A673 (cell line): Measurements from ENCODE around the gene CNPY3. TPM values are rescaled to one million over a fixed set of nuclear protein-coding genes. Genes with fewer than 3 reads are reported as not detected.
"Not testable (repeated sequence)": the region's sequence is repeated elsewhere in the genome, so short reads cannot be mapped to it uniquely, and the experiment has no call there.

ENCODE experiments used
- BruUV-seq: library from RNA; stranded (reverse); fragments of 400-500 nt; replicated peaks from 2 replicates; lab custom pipeline; 2021; lab: Mats Ljungman, UMichigan
- CTCF ChIA-PET: fragments of 300-600 bp; sonication (Branson Sonifier 250); formaldehyde crosslinking; loops from one replicate; lab custom pipeline; 2022; ENCODE audit warnings: antibody characterized with exemption; lab: Charles Lee
- POLR2A ChIA-PET: fragments of 300-600 bp; sonication (Branson Sonifier 250); formaldehyde crosslinking; loops from one replicate; lab custom pipeline; 2022; ENCODE audit warnings: antibody characterized with exemption; ENCODE audit not compliant: low non-redundant PET; lab: Charles Lee
- DNase-seq: peaks from one replicate; pipeline ENCODE4 v3.0.0-alpha.2; 2015; ENCODE audit warnings: low spot score
- H3K27ac ChIP-seq: fragments of 200-600 bp; sonication (generic); 2 replicates; pipeline ENCODE4 v1.5.1; 2016; ENCODE audit warnings: mixed run types, low read depth, mild to moderate bottlenecking, mixed read lengths, antibody characterized with exemption, low read length; ENCODE audit not compliant: poor library complexity, severe bottlenecking
- H3K27me3 ChIP-seq: fragments of 200-600 bp; sonication (generic); replicated peaks from 2 replicates; pipeline ENCODE4 v1.6.1; 2017; ENCODE audit warnings: mixed run types, low read depth, mild to moderate bottlenecking, mixed read lengths, antibody characterized with exemption, low read length; ENCODE audit not compliant: insufficient read depth, poor library complexity
- H3K36me3 ChIP-seq: fragments of 200-600 bp; sonication (generic); 2 replicates; pipeline ENCODE4 v1.6.1; 2016; ENCODE audit warnings: mixed run types, mild to moderate bottlenecking, mixed read lengths, antibody characterized with exemption, low read length; ENCODE audit not compliant: insufficient read depth, poor library complexity, severe bottlenecking
- H3K4me1 ChIP-seq: fragments of 200-600 bp; sonication (generic); 2 replicates; pipeline ENCODE4 v1.6.1; 2017; ENCODE audit warnings: mixed run types, mild to moderate bottlenecking, mixed read lengths, antibody characterized with exemption, low read length; ENCODE audit not compliant: insufficient read depth, poor library complexity, severe bottlenecking
- H3K4me3 ChIP-seq: fragments of 200-600 bp; sonication (generic); 2 replicates; pipeline ENCODE4 v1.5.1; 2016; ENCODE audit warnings: low read depth, mixed run types, mild to moderate bottlenecking, mixed read lengths, low read length; ENCODE audit not compliant: poor library complexity, severe bottlenecking
- H3K9me3 ChIP-seq: fragments of 200-600 bp; sonication (generic); 2 replicates; pipeline ENCODE4 v1.6.1; 2016; ENCODE audit warnings: mixed run types, low read depth, mild to moderate bottlenecking, mixed read lengths, antibody characterized with exemption, low read length; ENCODE audit not compliant: poor library complexity, severe bottlenecking
- CTCF ChIP-seq: fragments of 300-800, 200-600 bp; sonication (generic); conservative IDR thresholded peaks from 2 replicates; pipeline ENCODE4 v1.5.1; 2017; ENCODE audit warnings: low read depth, mild to moderate bottlenecking, antibody characterized with exemption, low read length, moderate library complexity, mixed read lengths
- EZH2 ChIP-seq: fragments of 200-600 bp; sonication (generic); IDR thresholded peaks from 2 replicates; pipeline ENCODE4 v1.6.1; 2017; ENCODE audit warnings: borderline replicate concordance, low read depth, mild to moderate bottlenecking, mixed read lengths, antibody characterized with exemption, low read length; ENCODE audit not compliant: poor library complexity, severe bottlenecking
- intact Hi-C: fragments of 100-400 bp; cut with micrococcal nuclease; formaldehyde crosslinking; loops from one replicate; pipeline ENCODE4 v1.10.0; 2022; ENCODE audit not compliant: unreplicated experiment
- total RNA-seq: library from RNA; stranded (reverse); gene quantifications from 2 replicates; pipeline ENCODE4 v1.2.3, GENCODE V29; 2021

CNPY3 gene
- total RNA-seq, 1 experiment from 2014 or later = 37.7 TPM

GRCh38 chr6:42942444-42942843 lies 13.2 kb downstream of the CNPY3 start:
- Histone ChIP-seq H3K36me3 (peaks cover 3% of the 10 kb centered on the region), H3K27ac (no peak overlapping the region), H3K4me3 (no peak overlapping the region), H3K9me3 (no peaks in the 10 kb centered on the region), H3K27me3 (no peaks in the 10 kb centered on the region), H3K4me1 (no peaks in the 10 kb centered on the region)
- ChIA-PET POLR2A (no interaction called here), CTCF (interaction anchor here (0.7 kb wide), 1 partner anchor 97 kb away, joined by 3 read pairs; no protein-coding TSS in a partner anchor)
- intact Hi-C loops = no loop called here
- BruUV-seq = no TSS peak
- TF ChIP-seq EZH2 = no peak
- no peak for TF ChIP-seq CTCF
- no peak for DNase-seq

- DNase-seq = no peak
- H3K36me3 ChIP-seq = no peaks in the 10 kb centered on the region
- no peak overlapping the region for H3K27ac ChIP-seq
- H3K4me1 ChIP-seq = no peaks in the 10 kb centered on the region
- POLR2A ChIA-PET = no interaction called here
- intact Hi-C loops = no loop called here
- BruUV-seq = no TSS peak
- CTCF ChIA-PET = no interaction called here
- H3K9me3 ChIP-seq = no peaks in the 10 kb centered on the region
- H3K27me3 ChIP-seq = no peaks in the 10 kb centered on the region
- no peak overlapping the region for H3K4me3 ChIP-seq
- TF ChIP-seq EZH2 (no peak), CTCF (no peak)
These were observed 18.7 kb downstream of the CNPY3 start for GRCh38 chr6:42947950-42948349.

GRCh38 chr6:42952389-42952788 lies 23.1 kb downstream of the CNPY3 start:
- Histone ChIP-seq H3K4me3 (no peak overlapping the region), H3K36me3 (no peaks in the 10 kb centered on the region), H3K4me1 (no peaks in the 10 kb centered on the region), H3K27me3 (no peaks in the 10 kb centered on the region), H3K9me3 (no peaks in the 10 kb centered on the region), H3K27ac (no peak overlapping the region)
- intact Hi-C loops = no loop called here
- ChIA-PET CTCF (interaction anchor here (0.7 kb wide), 1 partner anchor 283 kb away, joined by 3 read pairs; no protein-coding TSS in a partner anchor), POLR2A (interaction anchor here (0.7 kb wide), 1 partner anchor 14 kb away, joined by 8 read pairs; no protein-coding TSS in a partner anchor)
- DNase-seq = no peak
- TF ChIP-seq EZH2 (no peak), CTCF (no peak)
- no TSS peak for BruUV-seq

- H3K4me3 ChIP-seq, intact Hi-C loops, DNase-seq, H3K36me3 ChIP-seq, H3K27me3 ChIP-seq, BruUV-seq, H3K9me3 ChIP-seq, CTCF ChIA-PET, H3K4me1 ChIP-seq, H3K27ac ChIP-seq: not testable (repeated sequence)
- POLR2A ChIA-PET = interaction anchor here (0.6 kb wide), 1 partner anchor 284 kb away, joined by 6 read pairs; no protein-coding TSS in a partner anchor
These were observed 25.1 kb downstream of the CNPY3 start for GRCh38 chr6:42954405-42954804.
